ENCODE measurements around the gene TOX3.

TOX3 gene

DNA sequence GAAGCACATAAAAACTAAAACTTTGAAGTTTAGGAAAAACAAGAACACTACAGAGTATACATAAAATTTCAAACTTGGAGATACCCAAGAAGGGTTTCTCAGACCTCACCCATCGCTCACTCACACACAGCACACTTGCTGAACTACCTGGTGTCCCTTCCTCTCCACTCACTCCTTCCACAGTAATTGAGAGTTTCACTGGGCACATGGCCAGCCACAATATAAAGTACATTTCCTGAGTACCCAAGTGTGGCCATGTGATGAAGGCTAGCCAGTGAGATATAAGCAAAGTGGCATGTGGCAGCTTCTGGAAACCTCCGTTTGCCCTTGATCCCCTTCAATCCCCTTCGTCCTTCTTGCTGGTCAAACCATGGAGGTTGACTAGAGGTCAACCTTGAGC is 11.9 kb downstream of the TOX3 start:
- no peak for DNase-seq

DNA sequence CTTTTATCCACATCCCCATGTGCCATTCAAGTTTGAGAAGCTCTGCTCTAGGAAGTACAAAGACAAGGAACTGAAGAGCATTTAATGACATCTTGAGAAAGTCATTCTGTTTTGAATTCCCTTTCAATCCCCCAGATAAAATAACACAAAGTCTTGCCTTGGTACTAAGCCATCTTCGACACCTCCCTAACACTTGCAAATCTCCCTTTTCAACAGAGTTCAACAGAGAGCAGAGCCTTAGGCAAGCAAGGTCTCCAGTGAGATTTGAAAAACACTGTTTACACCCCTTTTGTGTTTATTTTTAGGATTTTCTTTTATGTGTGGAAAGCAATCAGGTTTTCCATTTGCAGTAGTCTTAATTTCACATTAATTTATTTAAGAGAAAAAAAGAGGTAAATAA is 13.6 kb downstream of the TOX3 start:
- DNase-seq = no peak

DNA sequence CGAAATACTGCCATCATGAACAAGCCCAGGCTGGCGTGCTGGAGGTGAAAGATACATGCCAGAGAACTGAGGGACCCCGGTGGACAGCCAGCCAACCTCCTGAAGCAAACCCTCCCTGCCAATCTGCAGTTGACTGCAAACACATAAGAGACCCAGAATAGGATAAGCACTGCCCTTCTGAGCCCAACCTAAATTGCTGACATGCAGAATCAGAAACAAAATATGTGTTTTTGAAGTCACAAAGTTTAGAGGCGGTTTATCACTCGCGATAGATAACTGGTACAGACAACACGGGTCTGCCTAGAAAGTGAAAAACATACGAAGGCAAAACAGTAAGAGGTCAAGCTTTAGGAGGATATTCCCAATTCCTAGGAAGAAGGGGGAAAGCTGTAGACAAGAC is 14.6 kb downstream of the TOX3 start:
- DNase-seq = no peak

DNA sequence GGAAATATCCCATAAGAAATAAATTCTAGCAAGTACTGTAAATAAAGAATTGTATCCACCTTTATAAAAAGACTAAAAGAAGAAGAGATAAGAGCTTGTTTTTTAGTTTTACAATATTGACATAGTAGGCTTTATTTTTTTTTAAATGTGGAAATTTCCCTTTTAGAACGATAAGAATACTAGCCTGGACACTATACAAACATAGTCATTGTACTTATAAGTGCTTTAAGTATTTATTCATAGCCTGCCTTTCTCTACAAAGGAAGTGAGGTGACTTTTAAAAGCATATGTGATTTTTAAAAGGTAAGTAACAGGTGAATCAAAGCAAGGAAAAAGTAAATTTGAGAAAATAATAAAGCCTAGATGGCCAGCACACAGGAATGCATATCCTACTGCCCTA is 17.7 kb downstream of the TOX3 start:
- DNase-seq = no peak

DNA sequence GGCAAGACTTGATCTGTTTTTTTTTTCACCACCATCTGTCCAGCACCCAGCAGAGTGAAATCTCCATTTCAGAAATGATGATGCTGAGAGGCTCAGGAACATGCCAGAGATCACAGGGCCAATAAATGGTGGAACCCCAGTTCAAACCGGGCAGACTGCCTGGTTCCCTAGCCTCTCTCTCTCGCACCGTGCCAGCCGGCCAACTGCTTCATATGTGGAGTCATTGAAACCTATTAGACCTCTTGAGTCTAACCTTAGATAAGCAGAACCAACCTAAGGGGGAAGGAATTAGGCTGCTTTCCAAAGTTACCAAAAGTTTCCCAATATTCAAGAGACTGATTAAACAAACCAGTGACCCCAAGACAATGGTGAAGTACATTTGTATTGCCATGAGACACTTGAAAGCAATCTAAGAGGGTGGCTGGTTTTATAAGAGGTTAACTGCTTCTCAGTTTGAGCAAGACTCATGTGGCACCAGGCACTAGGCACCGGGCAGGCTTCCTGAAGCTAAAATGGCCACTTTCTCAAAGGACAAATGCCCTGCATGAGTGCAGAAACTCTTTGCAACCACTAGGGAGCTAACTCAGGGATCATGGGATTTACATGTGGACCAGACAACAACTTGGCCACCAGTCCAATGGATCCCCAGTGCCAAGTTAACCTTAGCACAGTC is 18.4 kb downstream of the TOX3 start:
- no peak for DNase-seq

DNA sequence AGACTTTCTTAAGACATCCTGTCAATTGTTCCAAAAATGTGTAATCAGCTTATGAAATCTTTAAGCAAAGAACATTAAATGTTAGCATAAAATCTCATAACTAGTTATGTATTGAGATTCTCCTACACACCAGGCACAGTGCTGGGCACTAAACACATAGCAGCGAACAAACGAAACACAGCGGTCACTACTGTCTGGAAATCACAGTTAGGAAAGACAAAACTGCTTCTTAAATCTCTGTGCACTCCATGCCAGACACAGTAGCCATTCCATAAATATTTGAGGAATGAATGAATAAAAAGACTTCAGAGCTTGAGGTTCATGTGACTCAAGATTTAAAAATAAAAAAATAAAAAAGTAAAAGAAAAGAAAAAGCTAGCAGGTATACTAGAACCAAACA is 20.1 kb downstream of the TOX3 start:
- no peak for DNase-seq

DNA sequence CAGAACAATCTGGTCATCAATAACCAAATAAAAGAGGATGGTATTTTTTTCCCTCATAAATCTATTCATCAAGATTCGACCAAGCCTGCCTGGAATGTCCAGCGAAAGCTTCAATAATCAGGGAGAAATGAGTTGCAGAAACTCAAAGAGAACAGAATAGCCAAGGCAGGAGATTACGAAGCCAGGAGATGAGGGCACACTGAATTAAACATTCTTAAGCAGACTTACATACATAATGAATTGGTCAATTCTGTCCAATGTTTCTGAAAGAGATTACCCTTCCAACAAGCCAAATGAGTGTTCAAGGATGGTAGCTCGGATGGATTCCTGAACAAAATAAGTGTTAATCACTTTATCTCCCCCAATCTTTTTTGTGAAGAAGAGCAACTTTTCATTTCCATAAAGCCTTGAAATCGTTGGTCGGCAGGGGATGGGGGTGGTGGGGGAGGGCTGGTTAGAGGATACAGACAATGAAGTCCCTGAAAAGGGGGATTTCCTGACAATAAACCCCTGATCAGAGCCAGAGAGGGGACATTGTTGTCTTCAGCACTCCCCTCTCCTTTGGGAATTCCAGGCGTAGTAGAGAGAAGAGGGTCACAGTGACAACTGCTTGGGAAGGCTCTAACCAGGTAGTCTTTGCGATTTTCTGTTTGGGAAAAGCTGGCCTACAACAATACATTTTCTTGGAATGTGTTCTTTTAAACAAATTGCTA is 20.7 kb downstream of the TOX3 start:
- DNase-seq = no peak

DNA sequence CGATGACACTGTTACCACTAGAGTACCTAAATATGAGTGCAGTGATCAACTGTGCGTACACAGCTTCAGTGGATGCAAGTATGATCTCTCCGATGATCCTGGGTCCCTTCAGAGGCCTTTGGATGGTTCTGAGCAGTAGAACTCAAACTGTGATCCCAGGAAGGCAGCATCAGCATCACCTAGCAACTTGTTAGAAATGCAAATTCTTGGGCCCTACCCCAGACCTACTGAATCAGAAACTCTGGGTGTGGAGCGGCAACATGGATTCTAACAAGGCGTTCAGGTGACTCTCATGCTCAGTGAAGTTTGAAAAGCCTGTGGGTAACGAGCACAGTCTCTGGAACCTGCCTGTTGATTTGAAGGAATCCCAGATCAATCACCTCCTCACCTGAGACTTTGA is 25.4 kb downstream of the TOX3 start:
- DNase-seq = no peak

DNA sequence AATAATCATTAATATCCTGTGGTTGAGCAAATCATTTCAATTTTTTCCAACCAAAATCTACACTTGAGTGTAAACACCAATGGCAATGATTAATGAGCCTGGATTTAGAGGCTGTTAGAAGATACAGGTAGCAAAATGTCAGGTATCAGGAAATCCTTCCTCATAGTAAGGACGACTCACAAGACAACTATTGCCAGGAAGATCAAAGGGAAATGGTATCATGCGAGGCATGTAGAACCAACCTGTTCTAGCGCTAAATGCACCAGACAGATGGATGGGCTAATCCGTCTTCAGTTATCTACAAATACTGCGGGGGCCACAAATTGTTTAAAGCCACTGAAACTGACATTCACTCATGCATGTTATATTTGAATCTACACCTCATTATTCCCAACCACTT is 28.1 kb downstream of the TOX3 start:
- no peak for DNase-seq

DNA sequence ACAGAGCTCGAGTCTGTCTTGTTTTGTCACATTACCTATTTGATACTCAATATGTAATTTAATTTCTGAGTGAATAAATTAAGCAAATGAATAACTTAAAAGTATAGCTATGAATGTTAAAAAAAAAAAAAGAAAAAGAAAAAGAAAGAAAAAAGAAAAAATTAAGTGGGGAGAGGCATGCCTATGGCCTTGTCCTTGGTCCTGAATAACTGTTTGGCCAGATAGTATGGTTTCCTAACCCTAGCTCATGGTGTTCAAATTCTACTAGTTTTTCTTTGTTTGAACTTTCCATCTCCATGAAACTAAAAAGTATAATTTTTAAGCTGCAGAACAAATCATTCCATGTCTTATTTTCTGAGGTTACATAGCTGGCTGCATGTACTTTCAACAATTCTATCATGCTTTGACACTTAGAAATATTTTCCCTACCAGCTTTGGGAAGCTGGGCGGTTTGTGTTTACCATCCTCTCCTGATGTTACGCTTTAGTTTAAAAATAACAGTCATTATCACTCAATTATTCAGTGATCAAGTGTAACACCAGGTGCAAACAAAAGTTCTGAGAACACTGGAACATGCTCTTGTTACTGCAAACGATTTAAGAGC is 31.8 kb downstream of the TOX3 start:
- DNase-seq = no peak

DNA sequence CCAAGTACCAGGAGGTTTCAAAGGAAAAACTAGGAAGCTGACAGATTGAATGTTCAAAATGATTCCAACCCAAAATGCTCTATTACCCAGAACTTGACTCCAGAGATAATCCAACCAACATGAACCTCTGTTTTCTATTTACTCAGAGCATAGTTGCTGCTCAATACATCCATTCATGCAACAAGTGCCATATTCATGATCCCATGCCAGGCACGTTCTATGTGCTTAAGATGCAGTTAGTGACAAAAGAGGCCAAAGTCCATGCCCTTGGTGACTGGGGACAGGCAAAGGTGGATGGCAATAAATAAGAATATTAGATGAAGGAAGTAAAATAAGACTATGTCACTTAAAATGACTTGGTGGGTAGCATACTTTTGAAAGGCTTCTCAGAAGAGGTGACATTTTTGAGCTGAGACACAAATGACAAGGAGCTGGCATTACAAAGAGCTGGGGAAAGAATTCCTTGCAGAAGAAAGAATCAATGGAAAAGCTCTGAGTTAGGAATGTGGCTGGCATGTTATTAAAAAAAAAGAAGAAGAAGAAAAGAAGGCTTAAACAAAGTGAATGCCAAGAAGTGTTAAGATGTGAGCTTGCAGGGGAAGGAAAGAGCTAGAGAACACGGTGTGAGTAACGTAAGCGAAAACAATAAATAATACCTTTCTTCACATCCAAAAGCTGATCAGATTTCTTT is 34.5 kb downstream of the TOX3 start:
- DNase-seq = no peak

DNA sequence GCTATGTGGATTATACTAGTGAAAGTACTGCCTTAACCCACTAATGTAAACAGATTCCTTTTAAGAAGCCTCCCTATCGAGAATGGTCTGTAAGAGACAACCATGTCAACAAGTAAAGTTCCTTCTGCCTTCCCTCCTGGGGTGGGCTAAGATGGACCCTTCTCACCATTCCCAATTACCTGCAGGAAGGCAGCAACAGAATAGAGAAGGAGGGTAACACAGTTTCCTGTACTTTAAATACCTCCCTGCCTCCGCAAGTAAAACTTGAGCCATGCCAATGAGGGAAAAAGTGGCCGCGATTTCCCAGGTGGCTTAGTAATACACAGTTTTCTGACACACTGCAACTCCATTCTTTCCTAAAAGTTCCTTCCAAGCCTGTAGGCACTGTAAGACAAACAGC is 45.2 kb downstream of the TOX3 start:
- DNase-seq = no peak

DNA sequence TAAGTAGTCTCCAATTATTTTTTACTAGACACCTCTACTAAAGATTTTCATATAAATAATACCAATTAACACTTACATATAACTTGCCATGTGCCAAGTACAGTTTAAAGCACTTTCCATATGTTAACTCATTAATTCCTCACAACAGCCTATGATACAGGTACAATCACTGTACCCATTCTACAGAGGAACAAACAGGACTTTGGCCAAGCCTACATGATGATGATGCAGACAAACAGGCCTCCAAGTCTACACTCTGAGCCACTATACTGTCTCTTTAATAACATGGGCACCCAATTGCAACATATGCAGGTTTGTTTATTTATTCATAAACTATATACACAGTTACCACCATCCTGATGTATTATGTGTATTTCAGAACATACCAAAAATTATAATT is 46.0 kb downstream of the TOX3 start:
- no peak for DNase-seq

DNA sequence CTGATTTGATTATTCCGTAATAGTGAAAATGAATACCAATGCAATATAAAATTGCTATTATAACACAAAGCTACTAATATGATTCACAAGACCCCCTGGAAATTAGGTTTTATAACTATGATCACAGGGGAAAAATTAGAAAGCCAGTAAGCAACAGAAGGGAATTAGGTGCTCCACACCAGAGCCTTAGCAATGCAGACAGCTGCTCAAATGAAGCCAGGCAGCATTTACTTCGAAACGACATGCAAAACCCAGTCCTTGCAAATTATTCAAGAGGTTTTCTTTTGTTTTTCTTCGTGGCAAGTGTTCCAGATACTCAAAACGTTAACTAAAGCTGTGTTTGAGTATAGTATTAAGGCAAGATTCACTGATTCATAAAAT is 47.9 kb downstream of the TOX3 start:
- DNase-seq = no peak

DNA sequence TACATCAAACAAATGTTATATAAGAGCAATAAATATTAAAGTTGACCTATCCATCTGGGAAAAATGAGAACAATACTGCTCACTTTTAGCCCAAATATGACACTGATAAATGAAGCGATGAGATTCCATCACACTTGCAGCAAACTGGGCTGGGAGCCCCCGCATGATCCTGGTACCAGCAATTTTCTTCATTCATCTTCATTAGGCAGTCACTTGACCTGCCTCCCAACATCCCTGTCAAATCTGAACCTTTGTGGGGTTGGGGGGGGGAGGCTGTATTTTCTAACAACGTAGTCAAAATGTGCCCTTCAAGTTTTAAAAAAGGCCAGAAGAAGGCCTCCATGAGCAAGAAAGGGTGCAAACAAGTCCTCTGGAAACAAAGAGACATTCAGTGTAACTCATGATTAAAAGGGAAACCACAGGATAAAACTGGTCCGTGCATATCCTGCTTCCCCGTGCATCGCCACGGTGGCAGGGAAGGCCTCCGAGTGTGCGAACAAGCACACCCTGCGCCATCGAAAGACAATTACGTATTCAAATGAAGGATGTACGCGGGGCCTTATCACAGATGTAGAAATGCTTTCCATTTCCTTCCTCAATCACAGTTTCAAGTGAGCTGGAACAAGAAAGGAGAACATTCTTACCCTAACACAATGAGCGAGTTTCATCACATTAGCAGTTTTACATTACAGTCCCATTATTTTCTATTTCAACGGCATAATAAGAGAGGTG is 48.4 kb downstream of the TOX3 start:
- no peak for DNase-seq

DNA sequence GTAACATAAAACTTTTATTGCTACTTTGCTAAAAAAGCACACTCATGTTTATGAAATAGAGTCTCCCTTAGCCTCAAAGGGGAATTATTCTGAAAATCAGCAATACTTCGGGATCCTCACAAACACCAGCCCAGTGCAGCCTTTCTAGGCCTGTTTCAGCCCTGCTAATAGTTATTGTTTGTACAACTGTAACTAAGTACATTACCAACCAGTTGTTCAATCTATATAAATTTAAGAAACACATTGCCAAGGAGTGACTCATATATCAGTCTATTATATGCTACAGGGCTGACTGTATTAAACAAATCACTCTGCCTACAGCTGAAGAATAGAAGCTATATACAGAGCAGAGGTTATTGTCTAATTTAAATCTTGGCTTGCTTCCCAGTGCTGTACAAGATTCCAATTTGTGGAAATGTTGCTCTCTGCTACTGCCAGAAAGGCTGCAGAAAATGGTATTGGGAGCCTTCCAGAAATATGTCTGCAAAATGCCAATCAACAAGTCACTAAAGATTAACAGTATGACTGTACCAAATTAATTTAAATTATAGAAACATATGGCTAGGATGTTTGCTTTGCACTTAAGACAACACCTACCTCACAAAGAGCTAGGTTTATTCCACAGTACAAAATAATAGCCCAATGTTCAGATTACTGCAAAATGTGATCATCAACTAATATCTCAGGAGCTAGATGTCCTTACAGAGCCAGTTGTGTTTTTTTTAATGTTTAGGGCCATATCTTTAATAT is 49.7 kb downstream of the TOX3 start:
- no peak for DNase-seq

DNA sequence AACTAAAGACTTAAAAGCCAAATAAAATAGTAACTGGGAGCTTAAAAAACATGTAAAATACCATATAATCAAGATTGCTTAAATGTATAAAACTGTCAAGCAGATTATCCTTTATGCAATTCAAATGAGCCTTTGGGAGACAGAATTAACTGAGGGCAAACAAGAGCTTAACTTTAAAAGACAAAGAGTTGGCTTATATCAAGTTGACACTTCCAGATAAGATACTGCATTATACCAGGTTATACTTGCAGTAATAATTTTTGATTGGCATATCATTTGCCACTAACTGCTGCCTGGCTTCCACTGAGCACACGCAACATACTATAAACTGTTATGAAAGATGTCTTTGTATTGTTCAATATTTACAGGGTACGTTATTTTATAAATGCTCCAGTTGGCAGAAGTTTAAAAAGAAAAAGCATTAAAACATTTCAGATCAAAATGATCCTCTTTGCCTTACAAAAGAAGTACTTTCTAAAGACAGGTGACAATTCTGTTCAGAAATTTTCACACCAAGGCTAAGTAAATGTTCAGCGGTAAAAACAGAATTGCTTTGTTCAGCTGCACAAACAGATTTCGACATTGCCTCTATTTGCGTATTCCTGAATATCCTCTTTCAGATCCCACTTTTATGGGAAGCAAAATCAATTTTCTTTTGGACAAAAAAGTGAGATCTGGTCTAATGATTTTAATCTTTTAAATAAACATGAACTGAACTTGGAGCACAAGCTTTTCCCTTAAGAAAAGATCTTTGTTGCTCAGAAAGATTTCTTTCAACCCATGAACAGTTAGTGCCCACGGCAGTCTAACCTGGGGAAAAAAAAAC is 50.7 kb downstream of the TOX3 start:
- DNase-seq = no peak

DNA sequence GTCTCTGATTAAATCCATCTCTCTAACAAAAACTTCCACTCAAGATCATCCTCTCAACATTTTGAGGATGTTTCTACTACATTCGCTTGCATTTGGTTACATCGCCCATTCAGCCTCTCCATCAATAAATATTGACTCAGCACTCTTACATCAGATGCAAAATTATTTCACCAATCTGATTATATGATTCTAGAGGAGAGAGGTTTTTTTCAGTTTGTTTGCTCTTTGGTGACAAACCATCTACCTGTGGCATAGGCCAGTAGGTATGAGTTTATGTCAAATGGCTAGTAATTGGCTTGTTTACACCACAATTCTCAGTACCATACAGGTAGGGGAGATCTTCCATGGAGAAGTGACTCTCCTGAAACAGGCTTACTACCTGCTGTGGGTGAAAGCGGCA is 52.3 kb downstream of the TOX3 start:
- DNase-seq = no peak

DNA sequence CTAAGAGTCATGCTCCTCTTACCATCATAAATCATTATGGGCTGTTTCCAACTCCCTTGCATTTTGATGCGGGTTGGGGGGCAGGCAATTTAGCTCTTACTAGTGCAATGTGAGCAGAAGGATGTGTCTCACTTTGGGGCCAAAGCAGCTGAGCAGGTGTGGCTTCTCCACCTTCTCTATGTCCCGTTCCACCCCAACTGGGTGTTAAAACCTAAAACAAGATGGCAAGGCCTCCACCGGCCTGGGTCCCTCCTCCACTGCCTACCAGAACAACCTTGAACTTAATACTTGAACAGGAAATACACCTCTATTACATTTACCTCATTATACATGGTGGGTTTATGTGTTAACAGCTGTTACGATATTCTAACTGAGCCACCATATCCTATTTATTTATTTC is 52.8 kb downstream of the TOX3 start:
- no peak for DNase-seq

DNA sequence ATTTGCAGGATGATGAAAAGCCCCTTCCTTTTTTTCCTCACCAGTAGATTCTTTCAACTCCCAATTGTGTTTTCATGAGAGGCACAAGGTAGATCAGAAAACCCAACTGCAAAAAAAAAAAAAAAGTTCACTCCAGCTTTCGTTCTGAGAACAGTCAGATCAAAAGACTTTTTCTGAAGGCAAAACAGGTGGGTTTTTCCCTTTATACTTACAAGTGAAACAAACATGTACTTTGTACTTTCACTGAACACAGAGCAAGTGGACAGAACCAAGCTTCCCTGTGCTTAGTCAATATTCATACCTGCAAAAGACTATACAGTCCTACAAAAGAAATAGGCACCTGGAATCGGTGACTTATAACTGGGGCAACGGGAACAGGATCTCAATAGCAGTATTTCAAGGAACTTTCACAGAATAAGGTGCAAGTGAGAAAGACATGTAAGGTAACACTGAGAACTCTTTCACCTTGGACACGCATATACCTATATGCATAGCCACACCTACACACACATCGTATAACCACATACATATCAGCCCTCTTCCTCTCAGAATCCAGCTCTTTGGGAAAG is 54.1 kb downstream of the TOX3 start:
- DNase-seq = no peak

DNA sequence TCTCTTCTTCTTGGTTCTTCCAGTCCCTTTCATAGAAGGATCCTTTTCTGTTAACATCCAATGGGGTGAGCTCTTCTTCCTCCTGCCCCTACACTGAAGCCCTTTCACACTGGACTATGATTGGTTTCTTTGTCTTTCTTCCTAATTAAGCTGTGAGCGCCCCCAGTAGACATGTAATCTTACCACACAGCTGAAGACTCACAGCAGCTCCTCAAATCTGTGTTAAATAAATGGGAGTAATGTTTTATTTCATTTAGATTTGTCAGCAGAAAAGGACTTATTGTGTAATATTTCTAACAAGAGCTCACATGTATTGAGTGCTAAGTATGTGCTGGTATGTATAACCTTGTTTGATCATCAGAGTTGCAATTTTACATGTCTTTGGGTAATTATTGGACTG is 55.7 kb downstream of the TOX3 start:
- DNase-seq = no peak
